Aorta (tissue), 5 donors: ENCODE measurements around the gene C1orf35. TPM values are rescaled to one million over a fixed set of nuclear protein-coding genes. Genes with fewer than 3 reads are reported as not detected.
A peak's percentile ranks its signal among the peaks of the same experiment; 100 is the strongest.

Source experiments
- ATAC-seq: fragments of 200-7000 bp; cut with Tn5 transposase; one replicate; pipeline ENCODE4 v1.9.1; 2022; ENCODE audit warnings: moderate library complexity; ENCODE audit not compliant: low FRiP score
- DNase-seq, 2 donors: peaks; one replicate each; pipeline ENCODE4 v3.0.0-alpha.2; 2020
- H3K27ac ChIP-seq, 2 donors: one replicate each; pipeline ENCODE4 v1.5.1; 2013; ENCODE audit warnings: low read length in 2 of 2, mild to moderate bottlenecking in 2 of 2, moderate library complexity in 2 of 2, control low read depth in 1 of 2, inconsistent platforms in 1 of 2, low read depth in 1 of 2
- H3K27me3 ChIP-seq, 2 donors: one replicate each; pipeline ENCODE4 v1.6.1; 2013; ENCODE audit warnings: control low read depth in 1 of 2, low read length in 1 of 2, mild to moderate bottlenecking in 1 of 2, moderate library complexity in 1 of 2; ENCODE audit not compliant: insufficient read depth in 2 of 2, control insufficient read depth in 1 of 2
- H3K36me3 ChIP-seq, 2 donors: one replicate each; pipeline ENCODE4 v1.6.1; 2013; ENCODE audit warnings: control low read depth in 1 of 2, low read length in 1 of 2, mild to moderate bottlenecking in 1 of 2; ENCODE audit not compliant: insufficient read depth in 2 of 2, control insufficient read depth in 1 of 2
- H3K4me1 ChIP-seq, 2 donors: one replicate each; pipeline ENCODE4 v1.6.1; 2013; ENCODE audit warnings: low read length in 2 of 2, control low read depth in 1 of 2, mild to moderate bottlenecking in 1 of 2, moderate library complexity in 1 of 2; ENCODE audit not compliant: insufficient read depth in 2 of 2, control insufficient read depth in 1 of 2
- H3K4me3 ChIP-seq, 2 donors: one replicate each; pipeline ENCODE4 v1.5.1; 2013; ENCODE audit warnings: low read length in 2 of 2, control low read depth in 1 of 2, mild to moderate bottlenecking in 1 of 2
- H3K9me3 ChIP-seq: one replicate; pipeline ENCODE4 v1.6.1; 2013; ENCODE audit warnings: mild to moderate bottlenecking, low read length; ENCODE audit not compliant: control insufficient read depth
- WGBS, 2 donors: extraction: QIAGEN DNeasy Blood & Tissue Kit; methylation state at CpG; one replicate each; pipeline ENCODE4 v1.1.7; 2013; 5-methylcytosine and 5-hydroxymethylcytosine counted together
- intact Hi-C, 2 donors: fragments of 100-400 bp; cut with DNase I; formaldehyde crosslinking; loops; one replicate each; pipeline versions ENCODE4 v1.14.2 to v1.15.0; 2022
- polyA plus RNA-seq, 2 donors: library from polyadenylated mRNA; stranded (reverse); fragments of 200-250 nt; gene quantifications; one replicate each; pipeline ENCODE4 v1.2.3, GENCODE V29; 2013
- total RNA-seq, 2 donors: library from RNA; stranded (reverse); fragmentation: NEBNext Ultra II Directional; extraction: Animal tissue kit (Norgen Biotek cat#: 25700); gene quantifications; one replicate each; pipeline ENCODE4 v1.2.1, GENCODE V29; 2021
- donor health status: healthy with polysubstance abuse.
- donor health status: Bipolar disorder and iron deficiency.
- donor health status: DM: no; HTN: no; CAD: no.
- donor health status: DM: no; HTN: no; CAD: no.
- donor health status: DM: yes; HTN: yes; CAD: no.

C1orf35 gene
- total and polyA plus RNA-seq, 4 donors: 3.6 to 36.2 (median 9.7) TPM

DNA sequence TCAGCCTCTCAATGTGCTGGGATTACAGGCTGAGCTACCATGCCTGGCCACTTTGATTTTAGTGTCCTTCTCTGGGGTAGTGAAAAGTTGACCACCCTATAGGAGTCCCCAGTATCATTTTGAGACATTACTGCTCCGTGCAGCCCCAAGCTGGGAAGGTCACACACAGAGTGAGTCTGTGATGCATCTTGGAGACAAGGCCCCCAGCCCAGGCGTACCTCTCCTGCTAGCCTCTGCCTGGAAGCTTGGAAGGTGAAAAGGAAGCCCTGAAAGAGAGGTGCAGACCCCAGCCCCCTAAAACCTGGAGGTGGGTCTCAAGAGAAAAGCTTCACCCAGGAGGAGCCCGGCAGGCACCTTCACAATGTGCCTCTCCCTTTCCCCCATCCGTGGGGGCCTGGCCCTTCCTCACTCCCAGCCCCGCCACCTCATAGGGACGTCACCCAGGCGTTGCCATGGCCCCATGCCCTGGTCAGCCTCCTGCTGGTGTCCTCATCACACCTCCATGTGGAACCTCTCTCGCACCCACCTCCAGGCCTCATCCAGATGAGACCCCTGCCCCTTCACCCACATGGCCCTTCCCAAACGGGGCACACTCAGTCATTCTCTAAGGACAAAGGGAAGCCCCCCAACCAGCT, 26.2 kb downstream of the C1orf35 start:
- Histone ChIP-seq H3K27me3 (no peaks in the 10 kb centered on the region), H3K27ac (no peak overlapping the region), H3K4me1 (no peaks in the 10 kb centered on the region), H3K9me3 (no peaks in the 10 kb centered on the region), H3K36me3 (no peaks in the 10 kb centered on the region), H3K4me3 (no peak overlapping the region)
- DNase-seq: peak; percentile 29 to 74
- no peak for ATAC-seq
- 53 to 70% methylated on average over 9 of the region's 9 CpGs for WGBS, 2 donors
- intact Hi-C loops: no loop called here

DNA sequence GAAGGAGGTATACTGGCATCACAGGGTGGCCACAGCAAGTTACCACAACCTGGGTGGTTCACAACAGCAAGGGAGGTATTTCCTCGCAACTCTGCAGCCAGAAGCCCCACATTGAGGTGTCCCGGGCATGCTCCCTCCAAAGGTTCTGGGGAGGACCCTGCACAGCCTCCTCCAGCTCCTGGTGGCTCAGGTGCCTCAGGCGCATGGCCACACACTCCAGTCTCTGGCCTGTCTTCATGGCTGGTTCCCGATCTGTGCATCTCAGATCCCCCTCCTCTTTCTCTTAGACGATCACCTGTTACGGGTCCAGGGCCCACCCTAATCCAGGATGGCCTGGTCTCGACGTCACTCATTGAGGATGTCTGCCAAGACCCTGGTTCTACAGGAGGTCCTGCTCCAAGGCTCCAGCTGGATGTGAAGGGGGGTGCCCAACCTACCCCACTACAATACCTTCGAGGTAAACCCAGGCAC, 27.3 kb downstream of the C1orf35 start:
- Histone ChIP-seq H3K4me3 (no peak overlapping the region), H3K36me3 (no peaks in the 10 kb centered on the region), H3K27me3 (no peaks in the 10 kb centered on the region), H3K9me3 (no peaks in the 10 kb centered on the region), H3K4me1 (no peaks in the 10 kb centered on the region), H3K27ac (no peak overlapping the region)
- intact Hi-C loops: no loop called here
- 80 to 83% methylated on average over 9 of the region's 9 CpGs for WGBS, 2 donors
- DNase-seq (peak in 1 of 2 donors; percentile 32), ATAC-seq (no peak)

DNA sequence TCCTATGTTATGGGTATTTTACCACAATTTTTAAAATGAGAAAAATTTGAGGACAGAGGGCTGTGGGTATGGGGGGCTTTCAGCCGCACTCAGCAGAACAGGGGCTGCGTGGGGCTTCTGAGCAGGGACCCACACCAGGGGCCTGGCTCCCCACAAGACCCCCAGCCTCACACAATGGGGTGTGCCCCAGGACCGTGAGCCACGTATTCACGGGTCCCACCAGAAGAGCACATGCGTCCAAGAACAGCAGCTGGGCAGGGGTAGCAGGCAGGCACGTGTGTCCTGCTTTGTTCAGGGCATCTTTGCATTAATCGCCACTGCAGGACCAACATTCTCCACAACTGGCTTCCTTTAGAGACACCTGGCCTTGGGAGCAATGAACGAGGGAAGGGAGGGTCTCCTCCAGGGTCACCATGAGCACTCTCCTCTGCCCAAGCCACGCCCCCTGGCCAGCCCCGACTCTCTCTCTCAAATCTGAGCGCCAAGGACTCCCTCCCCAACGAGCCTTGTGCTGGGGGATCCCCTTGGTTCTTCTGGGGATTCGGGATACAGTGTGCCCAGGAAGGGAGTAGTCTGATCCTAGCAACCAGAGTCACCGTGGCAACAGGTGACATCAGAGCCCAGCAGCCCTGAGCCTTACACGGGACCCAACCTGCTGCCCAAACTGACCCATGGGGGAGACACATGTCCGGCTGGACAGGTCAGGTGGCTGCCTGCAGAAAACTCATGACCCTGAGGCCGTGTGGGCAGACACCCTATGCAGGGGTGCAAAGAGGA, 28.0 kb downstream of the C1orf35 start:
- no peak for ATAC-seq
- intact Hi-C loops: no loop called here

DNA sequence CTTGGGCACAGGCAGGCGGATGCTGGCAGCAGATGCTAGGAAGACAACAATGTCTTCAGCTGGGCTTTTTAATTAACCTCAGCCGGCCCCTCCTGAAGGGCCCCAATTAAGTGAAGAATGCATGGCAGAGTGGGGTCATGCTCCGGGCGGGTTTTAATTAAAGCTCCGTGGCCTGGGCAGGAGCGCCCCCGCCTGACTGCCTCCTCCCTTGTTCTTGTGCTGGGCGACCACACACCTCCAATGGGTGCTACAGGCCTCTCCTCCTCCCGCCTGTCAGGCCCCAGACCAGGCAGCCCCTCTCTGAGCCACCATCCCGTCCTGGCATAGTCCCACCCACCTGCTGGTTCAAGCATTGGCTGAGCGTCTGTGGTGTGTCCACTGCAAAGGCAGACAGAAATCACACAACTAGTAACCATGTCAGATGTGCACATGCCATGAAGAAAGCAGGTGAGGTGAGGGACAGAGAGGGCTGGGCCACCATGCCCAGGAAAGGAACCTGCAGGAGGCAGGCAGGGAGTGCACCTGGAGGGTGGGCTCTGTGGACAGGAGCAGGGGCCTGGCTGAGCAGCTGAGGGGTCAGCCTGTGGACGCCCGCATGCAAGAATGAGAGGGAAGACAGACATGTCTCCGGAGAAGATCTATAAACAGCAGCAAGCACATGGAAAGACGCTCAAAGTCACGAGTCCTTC, 29.1 kb downstream of the C1orf35 start:
- Histone ChIP-seq H3K27ac (no peak overlapping the region), H3K9me3 (no peaks in the 10 kb centered on the region), H3K4me3 (no peak overlapping the region), H3K36me3 (no peaks in the 10 kb centered on the region), H3K4me1 (no peaks in the 10 kb centered on the region), H3K27me3 (no peaks in the 10 kb centered on the region)
- ATAC-seq (no peak), DNase-seq (peak in 1 of 2 donors; percentile 46)
- 30 to 32% methylated on average over 16 of the region's 16 CpGs for WGBS, 2 donors
- intact Hi-C loops: no loop called here

More for the DNA sequence above, 28.0 kb downstream of the C1orf35 start:
- DNase-seq: peak; percentile 45 to 72
- no peak overlapping the region for H3K27ac ChIP-seq
- no peaks in the 10 kb centered on the region for H3K36me3 ChIP-seq
- no peak overlapping the region for H3K4me3 ChIP-seq
- WGBS, 2 donors: 41 to 43% methylated on average over 18 of the region's 18 CpGs
- no peaks in the 10 kb centered on the region for H3K9me3 ChIP-seq
- H3K4me1 ChIP-seq: no peaks in the 10 kb centered on the region
- H3K27me3 ChIP-seq: no peaks in the 10 kb centered on the region

DNA sequence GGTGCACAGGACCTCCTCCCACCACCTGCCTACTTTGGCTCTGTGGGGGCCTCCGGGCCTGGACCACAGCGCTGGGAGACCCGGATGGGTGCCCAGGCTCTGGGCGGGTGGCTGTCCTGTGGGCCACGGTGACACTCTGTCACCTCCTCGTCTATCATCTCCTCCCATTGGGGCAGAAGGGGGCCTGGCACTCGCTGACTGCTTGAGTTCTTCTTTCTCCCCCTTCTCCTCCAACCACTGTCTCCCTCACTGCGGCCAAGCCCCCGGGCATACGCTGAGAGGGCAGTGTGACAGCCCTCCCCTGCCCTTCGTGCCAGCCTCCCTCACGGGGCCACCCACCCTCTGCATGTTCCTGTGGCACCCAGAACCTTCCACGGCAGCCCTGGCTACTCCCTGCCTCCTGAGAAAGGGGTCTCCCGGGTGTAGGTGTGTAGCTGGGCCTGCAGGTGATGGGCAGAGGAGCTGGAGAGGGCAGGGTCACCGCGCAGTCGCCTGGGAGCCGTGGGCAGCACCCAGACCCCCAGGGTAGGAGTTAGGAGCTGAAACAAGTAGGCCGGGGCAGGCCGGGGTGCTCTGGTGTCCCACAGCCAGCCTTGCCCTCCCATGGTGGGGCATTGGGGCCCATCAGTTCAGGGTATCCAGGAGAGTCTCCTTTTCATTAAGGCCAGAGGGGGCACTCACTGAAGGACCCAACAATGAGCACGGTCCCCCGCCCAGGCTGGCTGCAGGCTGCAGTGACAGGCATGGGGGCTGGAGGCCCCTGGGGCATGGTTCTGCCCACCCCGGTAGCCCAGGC, 29.9 kb downstream of the C1orf35 start:
- no peak overlapping the region for H3K4me3 ChIP-seq
- H3K27ac ChIP-seq: no peak overlapping the region
- peak in 1 of 2 donors; percentile 30 for DNase-seq
- H3K4me1 ChIP-seq: no peaks in the 10 kb centered on the region
- WGBS, 2 donors: 52 to 57% methylated on average over 23 of the region's 23 CpGs
- no peak for ATAC-seq
- no peaks in the 10 kb centered on the region for H3K36me3 ChIP-seq
- no peaks in the 10 kb centered on the region for H3K27me3 ChIP-seq
- intact Hi-C loops: no loop called here
- H3K9me3 ChIP-seq: no peaks in the 10 kb centered on the region

DNA sequence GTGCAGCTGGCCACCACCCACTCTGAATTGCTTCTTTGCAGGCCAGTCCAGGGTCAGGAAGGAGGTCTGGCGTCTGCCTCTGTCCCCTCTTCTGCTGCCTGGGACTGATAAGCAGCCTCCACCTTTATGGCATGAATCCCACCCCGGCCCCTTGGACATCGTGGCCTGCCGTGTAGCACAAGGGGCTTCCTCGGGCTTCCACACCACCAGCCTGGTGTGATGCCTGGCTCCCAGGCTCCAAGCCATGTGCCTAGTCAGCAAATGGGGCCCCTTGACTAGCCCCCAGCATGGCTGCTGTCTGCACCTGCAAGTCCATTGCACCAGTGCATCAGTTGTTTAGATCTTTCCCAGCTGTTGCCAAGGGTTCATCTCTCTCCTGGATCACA, 30.5 kb downstream of the C1orf35 start:
- Histone ChIP-seq H3K9me3 (no peaks in the 10 kb centered on the region), H3K4me3 (no peak overlapping the region), H3K27ac (no peak overlapping the region), H3K4me1 (no peaks in the 10 kb centered on the region), H3K36me3 (no peaks in the 10 kb centered on the region), H3K27me3 (no peaks in the 10 kb centered on the region)
- DNase-seq (peak in 1 of 2 donors; percentile 37), ATAC-seq (no peak)
- 43% methylated on average over 5 of the region's 5 CpGs for WGBS, 2 donors
- intact Hi-C loops: no loop called here

DNA sequence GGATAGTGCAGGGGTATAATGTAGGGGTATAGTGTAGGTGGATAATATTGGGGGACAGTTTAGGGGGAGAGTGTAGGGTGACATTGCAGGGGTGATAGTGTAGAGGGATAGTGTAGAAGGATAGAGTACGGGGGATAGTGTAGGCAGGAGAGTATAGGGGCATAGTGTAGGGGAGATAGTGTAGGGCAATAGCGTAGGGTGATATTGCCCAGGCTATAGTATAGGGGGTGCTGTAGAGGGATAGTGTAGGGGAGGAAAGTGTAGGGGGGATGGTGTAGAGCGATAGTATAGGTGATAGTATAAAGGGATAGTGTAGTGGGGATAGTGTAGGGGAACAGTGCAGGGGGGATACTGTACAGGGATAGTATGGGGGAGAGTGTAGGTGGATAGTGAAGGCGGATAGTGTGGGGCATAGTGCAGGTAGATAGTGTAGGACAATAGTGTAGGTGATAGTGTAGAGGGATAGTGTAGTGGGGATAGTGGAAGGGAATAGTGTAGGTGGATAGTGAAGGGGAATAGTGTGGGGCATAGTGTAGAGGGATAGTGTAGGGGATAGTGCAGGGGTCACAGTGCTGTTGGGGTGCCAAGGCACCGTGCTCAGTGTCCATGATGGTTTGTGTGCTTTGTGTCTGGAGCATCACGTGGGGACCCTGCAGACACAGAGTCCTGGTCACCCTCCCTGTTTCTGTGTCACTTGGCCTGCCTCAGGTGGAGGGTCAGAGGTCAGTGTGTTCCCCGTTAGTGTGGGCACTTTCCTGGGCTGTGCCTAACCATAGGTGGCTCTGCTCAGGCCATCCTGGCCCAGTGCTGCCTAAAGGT, 31.1 kb downstream of the C1orf35 start:
- Histone ChIP-seq H3K27ac (no peak overlapping the region), H3K4me3 (no peak overlapping the region), H3K36me3 (no peaks in the 10 kb centered on the region), H3K27me3 (no peaks in the 10 kb centered on the region), H3K9me3 (no peaks in the 10 kb centered on the region), H3K4me1 (no peaks in the 10 kb centered on the region)
- intact Hi-C loops: no loop called here
- 62 to 64% methylated on average over 7 of the region's 7 CpGs for WGBS, 2 donors
- ATAC-seq (peak; percentile 8), DNase-seq (peak in 1 of 2 donors; percentile 71)

DNA sequence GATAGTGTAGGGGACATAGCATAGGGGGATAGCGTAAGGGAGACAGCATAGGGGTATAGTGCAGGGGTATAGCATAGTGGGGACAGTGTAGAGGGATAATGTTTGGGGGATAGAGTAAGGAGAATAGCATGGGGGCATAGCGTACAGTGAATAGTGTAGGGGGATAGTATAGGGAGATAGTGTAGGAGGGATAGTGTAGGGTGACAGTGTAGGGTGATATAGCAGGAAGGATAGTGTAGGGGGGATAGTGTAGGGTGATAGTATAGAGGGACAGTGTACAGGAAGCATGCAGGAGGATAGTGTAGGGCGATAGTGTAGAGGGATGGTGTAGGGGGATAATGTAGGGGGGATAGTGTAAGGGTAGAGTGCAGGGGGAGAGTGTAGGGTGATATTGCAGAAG, 32.3 kb downstream of the C1orf35 start:
- no peaks in the 10 kb centered on the region for H3K36me3 ChIP-seq
- H3K4me1 ChIP-seq: no peaks in the 10 kb centered on the region
- H3K9me3 ChIP-seq: no peaks in the 10 kb centered on the region
- no peak for ATAC-seq
- intact Hi-C loops: no loop called here
- H3K4me3 ChIP-seq: no peak overlapping the region
- H3K27ac ChIP-seq: no peak overlapping the region
- no peak for DNase-seq
- WGBS, 2 donors: 78 to 81% methylated on average over 3 of the region's 3 CpGs
- H3K27me3 ChIP-seq: no peaks in the 10 kb centered on the region
